NCI-H2171 treated with DMSO at 0.1 percent for 48 hours (cell line): Measurements from ENCODE around the gene DOK3.

Experiments
- DNase-seq: peaks from one replicate; lab custom pipeline; 2025; lab: John Stamatoyannopoulos, UW

DOK3 gene

GRCh38 chr5:177483042-177483441 is 26.6 kb downstream of the DOK3 start:
- no peak for DNase-seq

- no peak for DNase-seq
Observed at GRCh38 chr5:177482359-177482795, 27.2 kb downstream of the DOK3 start.

GRCh38 chr5:177479774-177480173 is 29.9 kb downstream of the DOK3 start:
- no peak for DNase-seq

GRCh38 chr5:177478711-177479646 is 30.6 kb downstream of the DOK3 start:
- no peak for DNase-seq

- DNase-seq = no peak
Observed at GRCh38 chr5:177477701-177478477, 31.7 kb downstream of the DOK3 start.

GRCh38 chr5:177476531-177477233 is 32.9 kb downstream of the DOK3 start:
- DNase-seq = no peak

GRCh38 chr5:177475563-177476427 is 33.8 kb downstream of the DOK3 start:
- no peak for DNase-seq

GRCh38 chr5:177474846-177475562 is 34.6 kb downstream of the DOK3 start:
- DNase-seq = no peak

- DNase-seq = no peak
Observed at GRCh38 chr5:177474002-177474476, 35.6 kb downstream of the DOK3 start.

GRCh38 chr5:177473443-177474001 is 36.1 kb downstream of the DOK3 start, which contains the start of gene DBN1:
Gene DBN1, minus strand, starts transcription at chr5:177473634. Its CDS starts 113 bp downstream, at chr5:177473521.
- DNase-seq = no peak

GRCh38 chr5:177472460-177473442 is 36.9 kb downstream of the DOK3 start:
- DNase-seq = peak; percentile 50

GRCh38 chr5:177471610-177472356 is 37.8 kb downstream of the DOK3 start:
- DNase-seq = no peak

- no peak for DNase-seq
Observed at GRCh38 chr5:177470759-177471536, 38.7 kb downstream of the DOK3 start.

GRCh38 chr5:177469750-177470525 is 39.7 kb downstream of the DOK3 start:
- peak; percentile 40 for DNase-seq

GRCh38 chr5:177468685-177469628 is 40.7 kb downstream of the DOK3 start:
- no peak for DNase-seq
